Dermis microvascular lymphatic vessel endothelial cell (primary cell): ENCODE measurements around the gene NOP14. TPM values are rescaled to one million over a fixed set of nuclear protein-coding genes. Genes with fewer than 3 reads are reported as not detected.
A peak's percentile ranks its signal among the peaks of the same experiment; 100 is the strongest.
"Not testable (repeated sequence)": the region's sequence is repeated elsewhere in the genome, so short reads cannot be mapped to it uniquely, and the experiment has no call there.

Experiments used
- DNase-seq, 2 donors: peaks; one replicate each; pipeline versions ENCODE4 v3.0.0 to v3.0.0-alpha.2; 2010; ENCODE audit warnings: low read depth in 2 of 2
- total RNA-seq: library from RNA; depleted of rRNA; stranded (reverse); fragments of >200 nt; gene quantifications from 2 replicates; pipeline ENCODE4 v1.2.1, GENCODE V29; 2014

Gene NOP14
- total RNA-seq, 1 donor from 2014 or later: 17.6 TPM

DNA sequence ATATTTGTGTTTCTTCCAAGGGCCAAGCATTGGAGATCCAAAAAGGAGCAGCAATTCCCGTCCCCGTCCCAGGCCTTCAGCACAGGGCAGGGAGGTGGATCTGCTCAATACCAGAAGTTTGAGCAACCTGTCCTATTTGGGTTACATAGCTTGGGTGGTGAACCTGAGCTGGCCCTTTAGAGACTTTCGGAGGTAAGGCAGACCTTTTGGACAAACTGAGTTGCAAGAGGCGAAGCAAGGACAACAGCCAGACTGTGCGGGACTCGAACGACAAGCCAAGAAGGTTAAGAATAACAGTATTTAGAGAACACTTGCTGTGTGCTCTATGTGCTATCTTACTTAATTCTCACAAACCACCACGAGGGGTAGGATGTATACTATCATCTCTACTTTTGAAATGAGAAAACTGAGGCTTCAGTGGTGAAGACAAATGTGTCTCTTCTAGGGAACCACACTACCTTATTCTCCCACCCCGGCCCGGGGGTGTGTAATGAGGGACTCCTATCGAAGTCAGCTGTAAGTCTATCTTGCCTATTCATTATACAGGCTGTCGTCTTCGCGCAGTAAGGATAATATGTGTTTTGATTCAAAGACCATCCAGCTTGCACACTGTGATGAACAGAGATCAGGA lies 1.3 kb downstream of the NOP14 start:
- DNase-seq: no peak

GRCh38 chr4:2961421-2961810 lies 1.8 kb downstream of the NOP14 start:
- DNase-seq: no peak

DNA sequence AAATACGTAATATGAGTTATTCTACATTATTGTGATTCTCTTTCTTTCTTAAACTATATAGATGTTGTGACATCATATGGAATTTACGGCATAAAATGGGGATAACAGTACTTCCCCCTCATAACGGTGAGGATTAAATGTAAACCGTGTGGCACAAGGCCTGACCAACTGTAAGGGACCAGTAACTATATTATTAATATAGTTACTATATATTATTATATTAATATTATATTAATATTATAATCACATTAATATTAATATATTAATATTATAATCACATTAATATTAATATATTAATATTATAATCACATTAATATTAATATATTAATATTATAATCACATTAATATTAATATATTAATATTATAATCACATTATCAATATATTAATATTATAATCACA lies 2.8 kb downstream of the NOP14 start:
- not testable (repeated sequence) for DNase-seq

DNA sequence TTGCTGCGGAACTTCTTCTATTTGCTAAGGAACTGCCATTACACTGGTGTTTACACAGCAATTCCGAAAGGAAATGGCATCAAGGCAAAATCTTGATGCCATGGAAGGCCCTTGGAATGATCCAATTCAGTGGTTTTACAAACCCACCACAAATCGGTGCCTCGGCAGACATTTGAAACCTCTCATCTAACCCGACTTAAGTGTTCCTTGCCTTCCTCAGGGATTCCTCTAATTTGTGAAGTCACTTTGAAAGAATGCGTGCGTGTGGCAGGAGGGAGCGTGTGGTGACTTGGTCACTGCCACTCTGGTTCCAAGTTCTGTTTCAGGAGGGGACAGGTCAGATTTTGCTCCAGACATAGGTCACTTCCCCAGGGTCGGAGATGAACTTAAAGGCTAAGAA lies 4.8 kb downstream of the NOP14 start:
- DNase-seq: peak in 1 of 2 donors; percentile 15

DNA sequence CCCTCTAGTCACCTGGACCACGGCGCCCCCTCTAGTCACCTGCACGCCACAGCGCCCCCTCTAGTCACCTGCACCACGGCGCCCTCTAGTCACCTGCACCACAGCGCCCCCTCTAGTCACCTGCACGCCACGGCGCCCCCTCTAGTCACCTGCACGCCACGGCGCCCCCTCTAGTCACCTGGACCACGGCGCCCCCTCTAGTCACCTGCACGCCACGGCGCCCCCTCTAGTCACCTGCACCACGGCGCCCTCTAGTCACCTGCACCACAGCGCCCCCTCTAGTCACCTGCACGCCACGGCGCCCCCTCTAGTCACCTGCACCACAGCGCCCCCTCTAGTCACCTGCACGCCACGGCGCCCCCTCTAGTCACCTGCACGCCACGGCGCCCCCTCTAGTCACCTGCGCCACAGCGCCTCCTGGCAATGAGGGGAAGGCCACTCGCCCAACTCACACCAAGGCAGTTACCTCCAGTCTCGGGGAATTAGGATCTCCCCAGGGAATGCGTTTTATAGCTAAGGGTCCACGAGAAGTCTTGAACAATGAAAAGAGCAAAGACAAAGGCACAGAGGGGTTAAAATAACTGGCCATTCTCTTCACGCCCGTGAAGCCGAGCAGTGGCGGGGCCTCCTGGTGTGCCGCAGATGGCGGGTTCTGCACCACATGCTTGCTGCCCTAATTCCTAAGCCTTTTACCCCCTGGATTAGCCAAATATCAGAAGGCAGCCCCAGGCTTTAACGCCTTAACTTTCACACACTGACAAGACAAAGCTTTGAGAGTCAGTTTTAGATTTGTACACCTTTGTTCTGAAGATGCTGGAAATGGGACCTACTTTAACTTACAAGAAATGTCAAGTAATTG lies 7.8 kb downstream of the NOP14 start:
- DNase-seq: not testable (repeated sequence)

DNA sequence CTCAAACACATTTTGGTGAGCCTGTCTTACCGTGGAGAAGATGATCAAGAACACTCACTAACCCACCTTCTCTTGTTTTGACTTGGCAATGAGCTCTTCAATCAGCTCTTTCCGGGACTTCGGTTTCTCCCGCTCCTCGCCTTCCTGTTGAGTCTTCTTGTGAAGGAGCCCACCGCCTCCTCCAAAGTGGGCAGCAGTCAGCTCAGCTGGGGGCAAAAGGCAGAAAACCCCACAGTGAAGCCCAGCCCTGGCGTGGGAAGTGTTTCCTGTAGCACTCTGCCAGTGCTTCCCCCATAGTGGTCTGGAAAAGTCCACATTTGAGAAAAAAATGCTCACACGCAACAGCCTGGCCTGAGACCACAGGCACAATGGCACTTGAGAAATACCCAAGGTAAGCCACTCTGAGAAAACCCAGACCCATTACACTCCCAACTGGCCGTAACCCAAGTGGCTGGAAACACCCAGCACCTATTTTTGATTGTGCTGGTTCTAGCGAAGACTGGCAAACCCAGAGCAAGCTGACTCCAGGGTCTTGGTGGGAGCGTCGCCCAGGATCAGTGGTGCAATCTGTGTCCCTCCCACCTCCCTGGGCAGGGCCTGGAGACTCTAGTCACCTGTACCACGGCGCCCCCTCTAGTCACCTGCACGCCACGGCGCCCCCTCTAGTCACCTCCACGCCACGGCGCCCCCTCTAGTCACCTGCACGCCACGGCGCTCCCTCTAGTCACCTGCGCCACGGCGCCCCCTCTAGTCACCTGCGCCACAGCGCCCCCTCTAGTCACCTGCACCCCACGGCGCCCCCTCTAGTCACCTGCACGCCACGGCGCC lies 8.6 kb downstream of the NOP14 start:
- DNase-seq: no peak

DNA sequence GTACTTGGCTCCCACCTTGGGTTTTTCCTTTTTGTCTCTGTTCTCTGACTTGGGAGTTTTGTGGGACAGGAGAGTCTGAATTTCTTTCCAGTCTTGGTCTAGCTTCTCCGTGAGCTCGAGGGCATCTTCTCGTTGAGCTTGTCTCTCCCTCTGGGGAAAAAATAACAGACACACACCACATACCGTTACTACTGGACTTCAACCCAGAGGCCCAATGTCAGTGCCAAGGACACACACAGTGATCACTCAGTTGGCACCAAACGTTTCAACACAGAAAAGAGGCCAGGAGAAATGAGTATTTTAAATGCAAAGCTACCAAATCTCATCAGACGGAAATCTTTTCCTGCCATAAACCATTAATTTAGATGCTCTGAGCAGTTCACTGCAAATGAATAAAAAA lies 9.7 kb downstream of the NOP14 start:
- no peak for DNase-seq

DNA sequence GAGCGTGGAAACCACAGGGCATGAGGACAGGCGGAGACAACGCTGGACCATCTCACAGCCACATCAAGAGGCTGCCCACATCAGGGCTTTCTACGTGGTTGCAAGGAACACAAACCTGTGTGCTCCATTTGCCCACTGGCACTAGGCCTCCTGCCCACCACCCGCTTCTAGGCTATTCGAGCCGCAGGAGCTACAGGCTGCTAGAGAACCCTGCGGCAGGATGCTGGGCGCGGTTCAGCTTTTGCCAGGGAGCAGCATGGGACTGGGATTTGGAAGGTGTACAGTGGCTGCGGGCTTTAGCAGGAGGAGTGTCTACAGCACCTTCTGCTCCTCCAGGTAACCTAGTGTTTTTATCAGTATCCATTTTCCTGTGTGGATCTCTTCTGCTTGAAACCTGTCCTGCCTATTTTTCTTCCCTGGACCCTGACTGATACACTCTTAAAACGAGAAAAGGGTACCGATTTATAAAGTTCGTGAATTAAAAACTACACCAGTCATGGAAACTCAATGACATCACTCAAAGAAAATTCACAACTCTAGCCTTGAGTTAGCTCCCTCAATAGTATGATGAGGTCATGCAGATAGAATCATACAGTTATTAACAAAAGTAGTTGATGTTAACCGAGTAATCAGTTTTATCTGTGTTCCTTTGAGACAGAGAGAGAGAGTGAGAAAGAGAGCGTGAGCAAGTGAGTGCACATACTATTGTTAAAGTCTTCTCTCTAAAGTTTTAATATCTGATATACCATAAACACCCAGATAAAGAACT lies 12.8 kb downstream of the NOP14 start:
- DNase-seq: no peak

GRCh38 chr4:2949782-2950125 lies 13.5 kb downstream of the NOP14 start:
- DNase-seq: no peak

GRCh38 chr4:2948895-2949781 lies 14.1 kb downstream of the NOP14 start:
- peak in 1 of 2 donors; percentile 39 for DNase-seq

- DNase-seq: no peak
Observed at GRCh38 chr4:2947926-2948325, 15.3 kb downstream of the NOP14 start.

DNA sequence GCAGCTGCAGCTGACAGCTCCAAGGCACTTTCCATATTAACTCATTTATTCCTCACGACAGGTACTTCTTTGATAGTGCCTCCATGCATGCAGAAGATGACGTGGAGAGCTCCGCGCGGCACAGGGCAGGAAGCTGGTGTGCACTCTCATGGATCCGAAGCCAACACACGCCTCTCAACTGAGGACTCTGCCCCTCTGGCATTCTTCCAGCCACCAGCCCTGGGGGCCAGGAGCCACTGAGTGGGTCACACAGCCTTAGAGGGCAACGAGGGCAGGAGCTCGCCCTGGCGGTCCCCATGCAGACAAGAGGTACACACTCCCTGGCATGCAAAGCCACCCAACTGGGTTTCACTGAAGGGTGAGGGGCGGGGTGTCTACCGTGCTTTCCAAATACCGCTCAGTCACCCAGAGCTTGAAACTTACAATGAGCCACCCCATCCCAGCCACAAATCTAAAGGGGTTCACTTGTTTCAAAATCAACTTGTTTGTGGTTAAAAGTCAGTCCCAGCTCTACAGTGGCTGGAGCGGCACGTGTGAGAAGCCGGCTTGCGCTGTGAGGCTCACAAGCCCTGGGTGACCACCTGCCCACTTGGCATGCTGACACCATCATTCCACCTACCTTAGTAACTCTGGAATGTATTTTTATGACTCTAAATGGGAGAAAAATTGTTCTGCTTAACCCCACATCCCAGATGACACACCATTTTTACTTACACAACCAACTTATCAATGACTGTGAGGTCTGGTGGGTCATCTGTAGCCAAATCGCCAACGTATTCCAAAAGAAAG lies 16.2 kb downstream of the NOP14 start:
- no peak for DNase-seq

DNA sequence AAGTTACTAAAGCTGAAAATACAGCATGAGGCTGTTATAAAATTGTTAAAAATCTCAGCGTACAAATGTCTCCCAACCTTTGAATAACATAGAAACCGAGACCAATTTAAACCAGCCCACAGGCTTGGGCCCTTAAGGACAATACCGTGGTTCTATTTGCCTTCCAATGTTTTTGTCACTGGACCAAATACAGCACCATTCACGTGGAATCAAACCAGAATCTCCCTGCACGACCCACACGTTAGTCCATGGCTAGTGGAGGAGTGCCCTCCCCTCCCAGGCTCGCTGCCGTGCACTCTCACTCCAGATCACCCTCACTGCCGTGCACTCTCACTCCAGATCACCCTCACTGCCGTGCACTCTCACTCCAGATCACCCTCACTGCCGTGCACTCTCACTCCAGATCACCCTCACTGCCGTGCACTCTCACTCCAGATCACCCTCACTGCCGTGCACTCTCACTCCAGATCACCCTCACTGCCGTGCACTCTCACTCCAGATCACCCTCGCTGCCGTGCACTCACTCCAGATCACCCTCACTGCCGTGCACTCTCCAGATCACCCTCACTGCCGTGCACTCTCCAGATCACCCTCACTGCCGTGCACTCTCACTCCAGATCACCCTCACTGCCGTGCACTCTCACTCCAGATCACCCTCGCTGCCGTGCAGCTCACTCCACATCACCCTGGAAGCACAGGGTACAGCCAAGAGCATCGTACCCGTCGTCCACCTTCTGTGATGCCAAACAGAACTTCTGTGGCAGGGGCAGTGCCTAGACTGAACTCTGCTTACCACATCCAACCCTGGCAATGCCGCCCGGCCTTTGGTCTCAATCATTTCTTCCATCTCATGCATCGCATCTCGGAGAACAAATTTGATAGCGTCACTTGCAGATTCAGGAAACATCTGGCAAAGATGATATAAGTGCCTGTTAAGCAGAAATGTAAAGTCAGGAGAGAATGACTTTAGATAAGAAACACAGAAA lies 17.3 kb downstream of the NOP14 start:
- not testable (repeated sequence) for DNase-seq

DNA sequence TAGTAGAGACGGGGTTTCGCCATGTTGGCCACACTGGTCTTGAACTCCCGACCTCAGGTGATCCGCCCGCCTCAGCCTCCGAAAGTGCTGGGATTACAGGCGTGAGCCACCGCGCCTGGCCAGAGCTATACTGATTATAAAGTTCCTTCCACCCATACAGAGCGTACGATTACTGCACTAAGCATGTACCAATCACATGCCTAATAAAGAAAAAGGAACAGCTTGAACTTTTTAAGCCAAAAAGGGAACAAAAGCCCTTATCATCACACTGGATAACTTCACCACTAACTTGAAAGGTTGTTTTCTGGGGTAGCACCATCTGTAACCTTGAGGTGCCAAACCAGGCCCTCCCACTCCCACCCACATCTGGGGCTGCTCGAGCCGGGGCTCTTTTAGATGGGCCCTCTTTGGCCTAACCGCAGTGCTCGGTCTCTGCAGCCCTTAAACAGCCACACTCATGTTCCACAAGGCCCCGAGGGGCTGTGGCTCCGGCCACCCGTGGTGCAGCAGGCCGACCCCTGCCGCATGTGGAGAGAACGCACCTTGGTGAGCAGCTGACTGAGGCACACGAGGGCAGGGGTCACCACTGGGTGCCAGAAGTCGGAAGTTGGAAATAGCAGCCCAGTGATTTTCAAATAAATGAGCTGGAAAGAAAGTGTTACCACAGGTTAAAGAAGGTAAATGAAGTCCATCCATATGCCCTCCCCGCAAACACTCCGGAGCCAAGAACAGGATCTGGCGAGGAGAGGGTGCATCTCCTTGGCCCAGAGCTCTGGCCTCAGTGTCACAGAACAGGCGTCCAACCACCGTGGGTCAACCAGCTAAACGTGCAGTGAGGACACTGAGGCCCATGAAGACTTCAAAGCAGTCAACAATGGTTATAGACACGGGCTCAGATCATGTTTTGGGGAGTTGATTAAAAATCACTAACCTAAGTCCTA lies 18.4 kb downstream of the NOP14 start:
- no peak for DNase-seq

DNA sequence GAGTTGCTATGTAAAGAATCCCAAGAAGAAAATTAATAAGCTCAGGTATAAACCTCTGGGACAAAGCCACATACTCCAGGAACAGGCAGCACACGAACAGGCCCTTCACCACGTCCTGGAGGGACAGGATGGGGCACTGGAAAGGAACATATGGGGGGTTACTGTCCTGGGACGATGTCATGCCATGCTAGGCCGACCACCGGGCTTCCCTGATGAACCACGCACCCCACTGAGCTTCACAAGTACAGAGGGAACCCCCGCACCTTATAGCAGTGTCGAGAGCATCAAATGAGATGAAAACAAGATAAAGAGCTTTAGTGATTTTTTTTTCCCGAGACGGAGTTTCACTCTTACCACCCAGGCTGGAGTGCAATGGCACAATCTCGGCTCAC lies 19.1 kb downstream of the NOP14 start:
- DNase-seq: no peak

DNA sequence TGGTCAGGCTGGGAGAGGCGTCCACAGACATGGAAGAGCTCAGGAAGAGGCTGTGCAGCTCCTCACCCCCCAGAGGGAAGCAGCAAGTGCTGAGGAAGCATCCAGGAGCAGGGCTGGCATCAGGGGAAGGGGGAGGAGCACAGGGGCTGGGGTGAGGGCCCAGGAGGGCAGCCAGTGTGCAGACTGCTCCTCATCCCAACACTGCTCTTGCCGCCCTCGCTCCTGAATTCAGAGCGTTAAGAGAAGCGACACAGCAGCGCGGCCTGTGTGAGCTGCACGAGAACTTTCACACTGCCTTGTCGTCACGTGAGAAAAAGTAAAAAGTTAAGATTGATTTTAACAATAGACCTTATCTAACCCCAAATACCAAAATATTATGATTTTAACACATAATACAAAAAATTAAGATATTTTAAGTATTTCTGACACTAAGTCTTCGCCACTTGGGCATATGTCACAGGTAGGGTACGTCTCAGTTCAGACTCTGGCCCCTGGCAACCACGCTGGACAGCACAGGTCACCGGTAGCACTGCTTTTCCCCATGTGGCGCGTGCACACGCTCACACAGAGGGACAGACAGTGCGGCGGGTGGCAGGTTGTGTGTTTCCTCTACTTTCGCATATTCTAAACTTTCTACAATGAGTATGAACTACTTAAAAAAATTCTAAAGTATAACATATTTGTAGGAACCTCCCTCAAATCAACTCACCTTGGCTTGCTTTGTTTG lies 19.7 kb downstream of the NOP14 start:
- no peak for DNase-seq
